ENCODE measurements around the gene BCAS3. TPM values are rescaled to one million over a fixed set of nuclear protein-coding genes. Genes with fewer than 3 reads are reported as not detected.

BCAS3 gene
- total RNA-seq, 1 experiment from 2014 or later: 26.3 TPM

- Histone ChIP-seq H3K36me3 (ENCODE audit: control insufficient read depth in 1 of 2, insufficient read depth in 2 of 2, low read length in 2 of 2) (no peaks in the 10 kb centered on the region), H3K27ac (ENCODE audit: low read depth, low read length) (no peak overlapping the region), H3K9me2 (ENCODE audit: insufficient read depth) (no peaks in the 10 kb centered on the region), H3K27me3 (ENCODE audit: insufficient read depth, low read length) (no peaks in the 10 kb centered on the region), H3K9me3 (ENCODE audit: control insufficient read depth in 1 of 2, insufficient read depth in 1 of 2, low read depth in 1 of 2, low read length in 2 of 2) (no peaks in the 10 kb centered on the region), H3K4me1 (ENCODE audit: control insufficient read depth in 1 of 2, insufficient read depth in 2 of 2, low read length in 2 of 2) (peaks cover 7 to 8% of the 10 kb centered on the region in 2 experiments; a peak in 3 of 4 replicates), H3K4me3 (replicated peaks in 1 of 2; ENCODE audit: low read depth in 1 of 2, low read length in 2 of 2) (no peak overlapping the region), H3K9ac (ENCODE audit: low read length) (no peak overlapping the region), H3K4me2 (ENCODE audit: low read length) (no peak overlapping the region; the same call in 1 of the 2 replicates), H3K79me2 (ENCODE audit: insufficient read depth, low read length) (no peaks in the 10 kb centered on the region), H2AFZ (ENCODE audit: low read depth, low read length, poor library complexity, severe bottlenecking) (no peak overlapping the region), H4K20me1 (ENCODE audit: insufficient read depth) (no peaks in the 10 kb centered on the region)
- RAD21 ChIA-PET (ENCODE audit: low non-redundant PET in 1 of 2, low total read pairs in 2 of 2, uncharacterized antibody in 2 of 2, unreplicated experiment in 2 of 2): no interaction called here
- intact Hi-C loops (cut with micrococcal nuclease): no loop called here
- BruUV-seq (replicated peaks): no TSS peak
- CTCF ChIA-PET: no interaction called here
- no peak for ATAC-seq
- DNase-seq (ENCODE audit: low read depth, low spot score): no peak
- TF ChIP-seq REST (IDR thresholded peaks at IDR 0.05; ENCODE audit: low read depth): no peak
- no peak for TF ChIP-seq TCF7L2 (IDR thresholded peaks at IDR 0.05; ENCODE audit: borderline replicate concordance, extremely low read depth, insufficient read depth, insufficient read length)
- no peak for TF ChIP-seq YY1 (IDR thresholded peaks at IDR 0.05; ENCODE audit: extremely low read depth, insufficient replicate concordance, low read depth, low read length)
- TF ChIP-seq SP1 (IDR thresholded peaks at IDR 0.05; ENCODE audit: low read depth): no peak
- no peak for TF ChIP-seq CTCF (IDR thresholded peaks at IDR 0.05 in 2 of 3, conservative IDR thresholded peaks at IDR 0.05 in 1 of 3; ENCODE audit: borderline replicate concordance in 1 of 3, insufficient read depth in 1 of 3, low read depth in 2 of 3, low read length in 2 of 3)
- no peak for TF ChIP-seq ZFX (IDR thresholded peaks at IDR 0.05)
- TF ChIP-seq SRF (IDR thresholded peaks at IDR 0.05; ENCODE audit: low read depth): no peak
- TF ChIP-seq JUND (IDR thresholded peaks at IDR 0.05): no peak
- POLR2A ChIA-PET: no interaction called here
Observed at GRCh38 chr17:61065263-61065773, 387.7 kb downstream of the BCAS3 start.

Measured in HCT116 (cell line).